SK-N-SH (cell line): ENCODE data around the gene TMEM132D. TPM values are rescaled to one million over a fixed set of nuclear protein-coding genes. Genes with fewer than 3 reads are reported as not detected.

Source experiments
- CTCF ChIA-PET: fragments of 300-600, 350-600 bp; formaldehyde crosslinking; extraction: SDS; loops from one replicate; lab custom pipeline; 2021; lab: Yijun Ruan, JAX
- POLR2A ChIA-PET: fragments of 350-600 bp; sonication (Branson Sonifier 250); formaldehyde crosslinking; extraction: SDS; loops from one replicate; lab custom pipeline; 2020; ENCODE audit warnings: antibody characterized with exemption, inconsistent platforms; lab: Yijun Ruan, JAX
- DNase-seq: peaks from one replicate; pipeline ENCODE4 v3.0.0; 2012
- H2AFZ ChIP-seq: fragments of 200-600 bp; sonication (generic); 2 replicates; pipeline ENCODE4 v1.8.1; 2016; ENCODE audit warnings: antibody characterized with exemption, mild to moderate bottlenecking, low read depth
- H3F3A ChIP-seq: fragments of 200-600 bp; sonication (generic); replicated peaks from 2 replicates; pipeline ENCODE3; 2016; ENCODE audit warnings: antibody characterized with exemption, mild to moderate bottlenecking; ENCODE audit not compliant: insufficient read depth
- H3K27ac ChIP-seq, 2 experiments: fragments of 200-500 bp in 1 of 2; fragments of 200-600 bp in 1 of 2; sonication (Bioruptor generic) in 1 of 2; sonication (generic), shearing (Covaris generic) in 1 of 2; 2 replicates each; pipeline versions ENCODE4 v1.5.1 to v1.6.1; 2014 to 2016; ENCODE audit warnings: low read depth in 2 of 2, inconsistent platforms in 1 of 2, low read length in 1 of 2, mild to moderate bottlenecking in 1 of 2, mixed read lengths in 1 of 2
- H3K27me3 ChIP-seq: fragments of 200-600 bp; sonication (generic), shearing (Covaris generic); 2 replicates; pipeline ENCODE4 v1.6.1; 2016; ENCODE audit warnings: mixed run types; ENCODE audit not compliant: insufficient read depth
- H3K36me3 ChIP-seq, 2 experiments: fragments of 200-500 bp in 1 of 2; fragments of 200-600 bp in 1 of 2; sonication (Bioruptor generic) in 1 of 2; sonication (generic) in 1 of 2; replicated peaks in 1 of 2; 2 replicates each; pipeline versions ENCODE3 to v1.5.1; 2014 to 2016; ENCODE audit warnings: low read length in 1 of 2, mild to moderate bottlenecking in 1 of 2; ENCODE audit not compliant: insufficient read depth in 2 of 2, control insufficient read depth in 1 of 2
- H3K4me1 ChIP-seq, 2 experiments: fragments of 200-500 bp in 1 of 2; fragments of 200-600 bp in 1 of 2; sonication (Bioruptor generic) in 1 of 2; sonication (generic), shearing (Covaris generic) in 1 of 2; 2 replicates each; pipeline versions ENCODE4 v1.5.1 to v1.6.1; 2014 to 2016; ENCODE audit warnings: low read depth in 1 of 2, low read length in 1 of 2, mixed run types in 1 of 2; ENCODE audit not compliant: insufficient read depth in 2 of 2, control insufficient read depth in 1 of 2
- H3K4me2 ChIP-seq: fragments of 200-600 bp; sonication (generic), shearing (Covaris generic); 2 replicates; pipeline ENCODE4 v1.6.1; 2017; ENCODE audit warnings: mixed run types
- H3K4me3 ChIP-seq, 2 experiments: fragments of 200-500 bp in 1 of 2; fragments of 200-600 bp in 1 of 2; sonication (Bioruptor generic) in 1 of 2; sonication (generic), shearing (Covaris generic) in 1 of 2; 2 replicates each; pipeline versions ENCODE4 v1.5.1 to v1.8.1; 2014 to 2016; ENCODE audit warnings: low read depth in 2 of 2, inconsistent platforms in 1 of 2, low read length in 1 of 2, mild to moderate bottlenecking in 1 of 2, mixed read lengths in 1 of 2, moderate library complexity in 1 of 2
- H3K79me2 ChIP-seq: fragments of 200-600 bp; sonication (generic); 2 replicates; pipeline ENCODE4 v1.8.1; 2017; ENCODE audit warnings: mild to moderate bottlenecking; ENCODE audit not compliant: insufficient read depth
- H3K9ac ChIP-seq: fragments of 200-600 bp; sonication (generic); 2 replicates; pipeline ENCODE4 v1.6.1; 2017; ENCODE audit warnings: mixed run types
- H3K9me2 ChIP-seq: fragments of 200-600 bp; sonication (generic); 2 replicates; pipeline ENCODE4 v1.6.1; 2017; ENCODE audit warnings: mixed run types
- H3K9me3 ChIP-seq: fragments of 200-600 bp; sonication (generic); 2 replicates; pipeline ENCODE4 v1.6.1; 2017; ENCODE audit warnings: mixed run types, mild to moderate bottlenecking, moderate library complexity
- H4K20me1 ChIP-seq: fragments of 200-600 bp; sonication (generic); 2 replicates; pipeline ENCODE4 v1.6.1; 2017; ENCODE audit warnings: mild to moderate bottlenecking, mixed run types; ENCODE audit not compliant: insufficient read depth
- CHD2 ChIP-seq: fragments of 150-350 bp; IDR thresholded peaks from 2 replicates; pipeline ENCODE4 v1.6.1; 2018; ENCODE audit warnings: low read length; ENCODE audit not compliant: partially characterized antibody
- EP300 ChIP-seq, 2 experiments: IDR thresholded peaks; 2 replicates each; pipeline versions ENCODE4 v1.4.0 to v1.6.1; 2012; ENCODE audit warnings: borderline replicate concordance in 1 of 2, low read depth in 1 of 2, low read length in 1 of 2
- EZH2phosphoT487 ChIP-seq: fragments of 200-600 bp; sonication (generic); IDR thresholded peaks from 2 replicates; pipeline ENCODE4 v1.6.1; 2017; ENCODE audit warnings: low read depth, mixed run types, mild to moderate bottlenecking, antibody characterized with exemption, moderate library complexity, borderline replicate concordance
- FOSL2 ChIP-seq: IDR thresholded peaks from 2 replicates; pipeline ENCODE4 v1.4.0; 2012; ENCODE audit warnings: low read depth, mild to moderate bottlenecking, moderate library complexity, borderline replicate concordance
- GABPA ChIP-seq: IDR thresholded peaks from 2 replicates; pipeline ENCODE4 v1.4.0; 2012; ENCODE audit warnings: low read depth, mild to moderate bottlenecking
- MXI1 ChIP-seq: IDR thresholded peaks from 2 replicates; pipeline ENCODE4 v1.6.1; 2012; ENCODE audit warnings: mild to moderate bottlenecking, low read depth, low read length, improper control_type of control experiment
- NRF1 ChIP-seq: IDR thresholded peaks from 2 replicates; pipeline ENCODE4 v1.6.1; 2012; ENCODE audit warnings: low read depth, mild to moderate bottlenecking, low read length
- POLR2AphosphoS5 ChIP-seq: IDR thresholded peaks from 2 replicates; pipeline ENCODE4 v1.6.1; 2012; ENCODE audit warnings: low read depth, low read length
- REST ChIP-seq: IDR thresholded peaks from 2 replicates; pipeline ENCODE4 v1.6.1; 2012; ENCODE audit warnings: mild to moderate bottlenecking, low read depth, low read length, moderate library complexity
- RXRA ChIP-seq: IDR thresholded peaks from 2 replicates; pipeline ENCODE4 v1.4.0; 2012; ENCODE audit warnings: low read depth, mild to moderate bottlenecking, borderline replicate concordance
- SMC3 ChIP-seq: IDR thresholded peaks from 2 replicates; pipeline ENCODE4 v1.6.1; 2012; ENCODE audit warnings: low read depth, low read length, improper control_type of control experiment
- TCF12 ChIP-seq: IDR thresholded peaks from 2 replicates; pipeline ENCODE4 v1.4.0; 2012
- TEAD4 ChIP-seq: IDR thresholded peaks from 2 replicates; pipeline ENCODE4 v1.4.0; 2012; ENCODE audit warnings: mild to moderate bottlenecking, borderline replicate concordance; ENCODE audit not compliant: insufficient read depth
- USF1 ChIP-seq: IDR thresholded peaks from 2 replicates; pipeline ENCODE4 v1.4.0; 2012; ENCODE audit warnings: low read depth, borderline replicate concordance
- USF2 ChIP-seq: fragments of 150-350 bp; IDR thresholded peaks from 2 replicates; pipeline ENCODE4 v1.6.1; 2017; ENCODE audit warnings: antibody characterized with exemption, low read length, low read depth, borderline replicate concordance
- YY1 ChIP-seq: IDR thresholded peaks from 2 replicates; pipeline ENCODE4 v1.4.0; 2012; ENCODE audit warnings: low read depth, mild to moderate bottlenecking
- ZBTB33 ChIP-seq: IDR thresholded peaks from 2 replicates; pipeline ENCODE4 v1.4.0; 2012; ENCODE audit warnings: low read depth, borderline replicate concordance
- WGBS: methylation state at CpG from one replicate; pipeline ENCODE4 v1.1.6; 2017; ENCODE audit warnings: low lambda C conversion rate; 5-methylcytosine and 5-hydroxymethylcytosine counted together
- polyA plus RNA-seq, 3 experiments: library from polyadenylated mRNA; depleted of rRNA; stranded (reverse); fragments of >200 nt; gene quantifications; 2 replicates each; pipeline ENCODE4 v1.2.3, GENCODE V29; 2012

Gene TMEM132D
- polyA plus RNA-seq, 1 of the 3 experiments (the other 2 are of a cell fraction) = not detected

DNA sequence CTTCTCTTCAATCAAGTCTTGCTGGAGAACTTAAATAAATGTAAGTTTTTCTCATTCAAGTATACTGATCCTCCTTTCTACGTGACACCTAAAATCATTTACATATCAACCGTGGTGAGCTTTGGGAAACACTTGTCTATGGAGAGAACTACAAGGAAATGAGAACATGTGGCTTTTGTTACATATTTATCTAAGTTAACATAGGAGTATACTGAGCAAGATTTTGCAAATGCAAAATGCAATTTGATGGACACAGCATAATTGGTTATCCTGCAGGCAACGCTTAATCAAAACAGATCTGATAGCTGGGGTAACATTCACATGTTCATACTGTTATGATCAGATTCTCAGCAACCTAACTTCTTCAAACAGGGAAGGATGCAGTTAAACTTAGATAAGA, 376.3 kb downstream of the TMEM132D start:
- H3K9ac ChIP-seq = no peak overlapping the region
- no peak overlapping the region for H3K4me2 ChIP-seq
- POLR2A ChIA-PET = no interaction called here
- no peak for TF ChIP-seq SMC3
- TF ChIP-seq TCF12 = no peak
- TF ChIP-seq FOSL2 = no peak
- TF ChIP-seq RXRA = no peak
- no peak for TF ChIP-seq NRF1
- TF ChIP-seq EZH2phosphoT487 = no peak
- TF ChIP-seq REST = no peak
- no peak for TF ChIP-seq POLR2AphosphoS5
- TF ChIP-seq MXI1 = no peak
- no peak for TF ChIP-seq USF2
- no peak for TF ChIP-seq USF1
- TF ChIP-seq GABPA = no peak
- no peak for TF ChIP-seq ZBTB33
- TF ChIP-seq CHD2 = no peak
- no peak for TF ChIP-seq YY1
- TF ChIP-seq TEAD4 = no peak
- no peak for TF ChIP-seq EP300 (IDR thresholded peaks at IDR 0.05; ENCODE audit: borderline replicate concordance in 1 of 2, low read depth in 1 of 2, low read length in 1 of 2)
- no peaks in the 10 kb centered on the region for H3K9me2 ChIP-seq
- no peaks in the 10 kb centered on the region for H4K20me1 ChIP-seq
- H2AFZ ChIP-seq = no peak overlapping the region
- no peak overlapping the region for H3K4me3 ChIP-seq
- no peaks in the 10 kb centered on the region for H3K27me3 ChIP-seq
- CTCF ChIA-PET = interaction anchor here (0.6 kb wide), 1 partner anchor 44 kb away, joined by 3 read pairs; no protein-coding TSS in a partner anchor
- H3K27ac ChIP-seq = no peak overlapping the region
- no peak for DNase-seq
- no peaks in the 10 kb centered on the region for H3K79me2 ChIP-seq
- no peaks in the 10 kb centered on the region for H3K36me3 ChIP-seq
- no peaks in the 10 kb centered on the region for H3K4me1 ChIP-seq
- 13% methylated on average over 3 of the region's 3 CpGs for WGBS
- H3K9me3 ChIP-seq = peaks cover 5% of the 10 kb centered on the region; the same call in 1 of the 2 replicates
- H3F3A ChIP-seq = no peaks in the 10 kb centered on the region
